ENCODE measurements around the gene TMEM186.

Gene TMEM186

GRCh38 chr16:8828541-8829165 is 31.2 kb upstream of the TMEM186 start:
- Histone ChIP-seq H4K20me1 (ENCODE audit: insufficient read depth, low read length, poor library complexity, severe bottlenecking) (no peaks in the 10 kb centered on the region), H3K79me2 (ENCODE audit: insufficient read depth, low read length) (no peaks in the 10 kb centered on the region), H3K9me2 (replicated peaks; ENCODE audit: low read depth, low read length) (no peaks in the 10 kb centered on the region), H3K4me3 (ENCODE audit: low read length, poor library complexity, severe bottlenecking) (no peak overlapping the region), H3K4me2 (ENCODE audit: low read depth, low read length, poor library complexity, severe bottlenecking) (no peak overlapping the region), H3K9me3 (ENCODE audit: insufficient read depth, low read depth, low read length) (no peaks in the 10 kb centered on the region), H3K9ac (ENCODE audit: low read depth, low read length, poor library complexity, severe bottlenecking) (no peak overlapping the region), H3K4me1 (ENCODE audit: insufficient read depth, low read length, poor library complexity, severe bottlenecking) (no peaks in the 10 kb centered on the region), H3K36me3 (ENCODE audit: insufficient read depth, low read length) (no peaks in the 10 kb centered on the region; the same call in 1 of the 2 replicates), H3K27me3 (ENCODE audit: insufficient read depth, low read length, poor library complexity, severe bottlenecking) (no peaks in the 10 kb centered on the region), H3F3A (ENCODE audit: low read depth) (no peaks in the 10 kb centered on the region), H2AFZ (ENCODE audit: low read length) (no peak overlapping the region)
- TF ChIP-seq CTCF (conservative IDR thresholded peaks at IDR 0.05; ENCODE audit: low read length) (no peak), EZH2phosphoT487 (IDR thresholded peaks at IDR 0.05; ENCODE audit: borderline replicate concordance) (no peak)

GRCh38 chr16:8826278-8826879 is 28.9 kb upstream of the TMEM186 start:
- H3F3A ChIP-seq (ENCODE audit: low read depth), result no peaks in the 10 kb centered on the region
- H3K9me2 ChIP-seq (replicated peaks; ENCODE audit: low read depth, low read length), result no peaks in the 10 kb centered on the region
- H3K79me2 ChIP-seq (ENCODE audit: insufficient read depth, low read length), result no peaks in the 10 kb centered on the region
- H2AFZ ChIP-seq (ENCODE audit: low read length), result no peak overlapping the region
- no peaks in the 10 kb centered on the region for H3K9me3 ChIP-seq (ENCODE audit: insufficient read depth, low read depth, low read length)
- TF ChIP-seq CTCF (conservative IDR thresholded peaks at IDR 0.05; ENCODE audit: low read length) (no peak), EZH2phosphoT487 (IDR thresholded peaks at IDR 0.05; ENCODE audit: borderline replicate concordance) (no peak)
- no peak overlapping the region for H3K9ac ChIP-seq (ENCODE audit: low read depth, low read length, poor library complexity, severe bottlenecking)
- H3K36me3 ChIP-seq (ENCODE audit: insufficient read depth, low read length), result no peaks in the 10 kb centered on the region; the same call in 1 of the 2 replicates
- no peaks in the 10 kb centered on the region for H3K27me3 ChIP-seq (ENCODE audit: insufficient read depth, low read length, poor library complexity, severe bottlenecking)
- no peak overlapping the region for H3K4me2 ChIP-seq (ENCODE audit: low read depth, low read length, poor library complexity, severe bottlenecking)
- no peaks in the 10 kb centered on the region for H3K4me1 ChIP-seq (ENCODE audit: insufficient read depth, low read length, poor library complexity, severe bottlenecking)
- H4K20me1 ChIP-seq (ENCODE audit: insufficient read depth, low read length, poor library complexity, severe bottlenecking), result no peaks in the 10 kb centered on the region
- no peak overlapping the region for H3K4me3 ChIP-seq (ENCODE audit: low read length, poor library complexity, severe bottlenecking)

- H3K79me2 ChIP-seq (ENCODE audit: insufficient read depth, low read length), result no peaks in the 10 kb centered on the region
- no peak for TF ChIP-seq CTCF (conservative IDR thresholded peaks at IDR 0.05; ENCODE audit: low read length)
- no peak for TF ChIP-seq EZH2phosphoT487 (IDR thresholded peaks at IDR 0.05; ENCODE audit: borderline replicate concordance)
- no peaks in the 10 kb centered on the region for H3F3A ChIP-seq (ENCODE audit: low read depth)
- no peaks in the 10 kb centered on the region for H3K27me3 ChIP-seq (ENCODE audit: insufficient read depth, low read length, poor library complexity, severe bottlenecking)
- no peaks in the 10 kb centered on the region for H3K36me3 ChIP-seq (ENCODE audit: insufficient read depth, low read length)
- no peak overlapping the region for H3K4me2 ChIP-seq (ENCODE audit: low read depth, low read length, poor library complexity, severe bottlenecking)
- no peak overlapping the region for H2AFZ ChIP-seq (ENCODE audit: low read length)
- no peaks in the 10 kb centered on the region for H3K9me3 ChIP-seq (ENCODE audit: insufficient read depth, low read depth, low read length)
- H4K20me1 ChIP-seq (ENCODE audit: insufficient read depth, low read length, poor library complexity, severe bottlenecking), result no peaks in the 10 kb centered on the region
- no peak overlapping the region for H3K4me3 ChIP-seq (ENCODE audit: low read length, poor library complexity, severe bottlenecking)
- no peaks in the 10 kb centered on the region for H3K9me2 ChIP-seq (replicated peaks; ENCODE audit: low read depth, low read length)
- H3K4me1 ChIP-seq (ENCODE audit: insufficient read depth, low read length, poor library complexity, severe bottlenecking), result peaks cover 2% of the 10 kb centered on the region
- no peak overlapping the region for H3K9ac ChIP-seq (ENCODE audit: low read depth, low read length, poor library complexity, severe bottlenecking)
Measured at GRCh38 chr16:8822403-8822802, 25.0 kb upstream of the TMEM186 start.

Data from Loucy (cell line).